K562 (cell line): ENCODE measurements around the gene NPEPL1. TPM values are rescaled to one million over a fixed set of nuclear protein-coding genes. Genes with fewer than 3 reads are reported as not detected.

Experiments used
- ATAC-seq: fragments of 200-7000 bp; cut with Tn5 transposase; 3 replicates; pipeline ENCODE4 v1.9.1; 2020; ENCODE audit warnings: moderate library complexity
- BruUV-seq: library from RNA; stranded (reverse); fragments of 400-500 nt; replicated peaks from 2 replicates; lab custom pipeline; 2021; lab: Mats Ljungman, UMichigan
- CTCF ChIA-PET: fragments of 300-600 bp; formaldehyde crosslinking; extraction: SDS; loops from one replicate; lab custom pipeline; 2021; ENCODE audit warnings: low intra/inter-chr PET ratio; lab: Yijun Ruan, JAX
- POLR2A ChIA-PET: fragments of 300-600, 350-650 bp; sonication (Branson Sonifier 250); formaldehyde crosslinking; extraction: SDS; loops from one replicate; lab custom pipeline; 2021; ENCODE audit warnings: antibody characterized with exemption, inconsistent platforms; lab: Yijun Ruan, JAX
- DNase-seq, 4 experiments: peaks; one replicate each; pipeline versions ENCODE4 v3.0.0 to v3.0.0-alpha.2; 2011 to 2018; ENCODE audit warnings: low spot score in 3 of 4, mixed read lengths in 3 of 4; ENCODE audit errors: extremely low read depth in 1 of 4
- FAIRE-seq: peaks from 2 replicates; lab custom pipeline; 2011; peaks lifted over from hg19 to GRCh38; lab: Jason Lieb, UNC
- H2AFZ ChIP-seq: 2 replicates; pipeline ENCODE4 v1.6.0; 2011; ENCODE audit warnings: low read depth, low read length, control low read depth, inconsistent platforms
- H3K27ac ChIP-seq: fragments of 200-600 bp; 3 replicates; pipeline ENCODE4 v1.8.0; 2011; ENCODE audit warnings: low read depth, mild to moderate bottlenecking, control low read depth, inconsistent platforms, low read length, moderate library complexity, mixed read lengths; ENCODE audit errors: extremely low read depth
- H3K27me3 ChIP-seq, 2 experiments: fragments of 300-600 bp in 1 of 2; 2 replicates in 1 of 2; 3 replicates in 1 of 2; pipeline versions ENCODE4 v1.6.0 to v1.8.0; 2011; ENCODE audit warnings: inconsistent platforms in 2 of 2, low read length in 2 of 2, mild to moderate bottlenecking in 1 of 2, mixed read lengths in 1 of 2, moderate library complexity in 1 of 2; ENCODE audit not compliant: control insufficient read depth in 2 of 2, insufficient read depth in 2 of 2
- H3K36me3 ChIP-seq: fragments of 300-600 bp; 3 replicates; pipeline ENCODE4 v1.8.0; 2011; ENCODE audit warnings: mild to moderate bottlenecking, low read length, inconsistent platforms; ENCODE audit not compliant: control insufficient read depth, insufficient read depth
- H3K4me1 ChIP-seq, 2 experiments: fragments of 200-600 bp in 1 of 2; replicated peaks in 1 of 2; 2 replicates in 1 of 2; 3 replicates in 1 of 2; pipeline versions ENCODE4 v1.5.1 to v1.8.0; 2011; ENCODE audit warnings: inconsistent platforms in 2 of 2, low read length in 2 of 2, mild to moderate bottlenecking in 1 of 2, mixed read lengths in 1 of 2, moderate library complexity in 1 of 2; ENCODE audit not compliant: control insufficient read depth in 2 of 2, insufficient read depth in 2 of 2
- H3K4me2 ChIP-seq: 2 replicates; pipeline ENCODE4 v1.6.1; 2011; ENCODE audit warnings: low read length, control low read depth, inconsistent platforms, mixed read lengths; ENCODE audit not compliant: insufficient read depth
- H3K4me3 ChIP-seq: fragments of 200-600 bp; sonication (generic), shearing (Covaris generic); 2 replicates; pipeline ENCODE4 v1.5.1; 2016; ENCODE audit warnings: control low read depth, inconsistent platforms
- H3K79me2 ChIP-seq: fragments of 200-600 bp; 3 replicates; pipeline ENCODE4 v1.8.0; 2011; ENCODE audit warnings: low read length, inconsistent platforms; ENCODE audit not compliant: control insufficient read depth, insufficient read depth
- H3K9ac ChIP-seq, 2 experiments: 2 replicates each; pipeline versions ENCODE4 v1.6.0 to v1.6.1; 2011; ENCODE audit warnings: low read depth in 2 of 2, low read length in 2 of 2, control low read depth in 1 of 2, inconsistent platforms in 1 of 2, mild to moderate bottlenecking in 1 of 2, mixed read lengths in 1 of 2; ENCODE audit not compliant: insufficient read depth in 1 of 2
- H3K9me1 ChIP-seq: one replicate; pipeline ENCODE4 v1.6.0; 2011; ENCODE audit warnings: inconsistent platforms, mild to moderate bottlenecking, low read length, moderate library complexity; ENCODE audit not compliant: control insufficient read depth, insufficient read depth
- H3K9me3 ChIP-seq: replicated peaks from 2 replicates; pipeline ENCODE4 v1.5.1; 2011; ENCODE audit warnings: low read depth, low read length, inconsistent platforms; ENCODE audit not compliant: control insufficient read depth, insufficient read depth
- H4K20me1 ChIP-seq: replicated peaks from 2 replicates; pipeline ENCODE4 v1.6.1; 2011; ENCODE audit warnings: low read length, inconsistent platforms, mixed read lengths; ENCODE audit not compliant: control insufficient read depth, insufficient read depth
- FUS ChIP-seq: fragments of 200-400 bp; formaldehyde crosslinking; optimal IDR thresholded peaks from 2 replicates; pipeline ENCODE3; 2017; ENCODE audit warnings: low read depth, low read length
- KLF16 ChIP-seq: IDR thresholded peaks from 2 replicates; pipeline ENCODE4 v1.6.1; 2016; ENCODE audit warnings: antibody characterized with exemption
- SOX6 ChIP-seq: fragments of 450-650 bp; IDR thresholded peaks from 2 replicates; pipeline ENCODE4 v1.6.1; 2014; ENCODE audit warnings: mild to moderate bottlenecking
- ZNF444 ChIP-seq: fragments of 250-450 bp; sonication (Bioruptor Pico); IDR thresholded peaks from 2 replicates; pipeline ENCODE4 v1.4.0; 2020; ENCODE audit warnings: mild to moderate bottlenecking, moderate library complexity
- ZNF830 ChIP-seq: fragments of 250-450 bp; sonication (Bioruptor Pico); IDR thresholded peaks from 2 replicates; pipeline ENCODE4 v1.5.0; 2021; ENCODE audit warnings: mild to moderate bottlenecking
- WGBS: fragments of 100-300 bp; shearing (Covaris generic); methylation state at CpG from one replicate; pipeline ENCODE4 v1.1.6; 2016; ENCODE audit warnings: low coverage, mixed read lengths; ENCODE audit not compliant: insufficient coverage; ENCODE audit errors: missing lambda C conversion rate; 5-methylcytosine and 5-hydroxymethylcytosine counted together
- in situ Hi-C: fragments of 300-500 bp; cut with MboI; formaldehyde crosslinking; loops from 4 replicates; pipeline ENCODE4 v1.15.0; 2018; ENCODE audit warnings: inconsistent platforms, mixed read lengths
- intact Hi-C: fragments of 100-400 bp; cut with micrococcal nuclease; formaldehyde crosslinking; loops from 2 replicates; pipeline ENCODE4 v1.14.2; 2022
- polyA plus RNA-seq, 8 experiments: library from polyadenylated mRNA; depleted of rRNA in 4 of 8; stranded (reverse) in 5 of 8; unstranded in 3 of 8; fragments of >200 nt; fragmentation: Nextera tagmentation in 2 of 8; fragmentation: Illumina TruSeq in 1 of 8; extraction: Ambion mirVana in 2 of 8; extraction: Trizol in 1 of 8; gene quantifications; 2 replicates each; pipeline versions ENCODE4 v1.2.1 to v1.2.3, GENCODE V29; 2011 to 2014; ENCODE audit warnings: inconsistent platforms in 1 of 8, missing spikeins in 1 of 8
- total RNA-seq, 7 experiments: library from RNA; depleted of rRNA in 6 of 7; stranded (reverse); fragments of >200 nt in 6 of 7; fragmentation: Illumina TruSeq in 2 of 7; extraction: Trizol in 2 of 7; gene quantifications; 2 replicates each; pipeline versions ENCODE4 v1.2.1 to v1.2.3, GENCODE V29; 2011 to 2021; ENCODE audit warnings: low replicate concordance in 1 of 7
- TF ChIP-seq, protein P1 (sequence below): fragments of 450-650 bp; formaldehyde crosslinking; IDR thresholded peaks from 2 replicates; pipeline ENCODE4 v1.4.0; 2020; ENCODE audit warnings: mild to moderate bottlenecking, moderate library complexity
- TF ChIP-seq, protein P2 (sequence below): fragments of 150-350 bp; IDR thresholded peaks from 2 replicates; pipeline ENCODE4 v1.6.1; 2014; ENCODE audit warnings: low read depth, mild to moderate bottlenecking, low read length, borderline replicate concordance
- TF ChIP-seq, protein P3 (sequence below): IDR thresholded peaks from 2 replicates; pipeline ENCODE4 v1.6.1; 2012; ENCODE audit warnings: low read depth, low read length, improper control_type of control experiment, borderline replicate concordance

The NPEPL1 gene
- total and polyA plus RNA-seq, 9 of the 15 experiments (the other 6 are each of a cell fraction or from before 2014, with no cell fraction given), result 0.04 to 5.6 (median 0.94) TPM

GRCh38 chr20:58755766-58756449 is 63.3 kb downstream of the NPEPL1 start:
- Histone ChIP-seq H3K27me3 (peaks cover 43 to 64% of the 10 kb centered on the region in 2 experiments), H3K9me1 (no peaks in the 10 kb centered on the region), H2AFZ (no peak overlapping the region), H3K36me3 (no peaks in the 10 kb centered on the region), H3K4me3 (no peak overlapping the region), H3K27ac (no peak overlapping the region), H3K4me1 (no peaks in the 10 kb centered on the region), H3K9ac (no peak overlapping the region), H3K9me3 (no peaks in the 10 kb centered on the region), H4K20me1 (peaks cover 7% of the 10 kb centered on the region; the same call in 1 of the 2 replicates), H3K4me2 (no peak overlapping the region), H3K79me2 (no peaks in the 10 kb centered on the region)
- DNase-seq (no peak), FAIRE-seq (no peak), ATAC-seq (no peak)
- intact Hi-C loops, result no loop called here
- in situ Hi-C loops, result no loop called here
- CTCF ChIA-PET, result no interaction called here
- WGBS, result under 1% methylated on average over 28 of the region's 28 CpGs
- no TSS peak for BruUV-seq
- POLR2A ChIA-PET, result no interaction called here
- TF ChIP-seq, protein P1, sequence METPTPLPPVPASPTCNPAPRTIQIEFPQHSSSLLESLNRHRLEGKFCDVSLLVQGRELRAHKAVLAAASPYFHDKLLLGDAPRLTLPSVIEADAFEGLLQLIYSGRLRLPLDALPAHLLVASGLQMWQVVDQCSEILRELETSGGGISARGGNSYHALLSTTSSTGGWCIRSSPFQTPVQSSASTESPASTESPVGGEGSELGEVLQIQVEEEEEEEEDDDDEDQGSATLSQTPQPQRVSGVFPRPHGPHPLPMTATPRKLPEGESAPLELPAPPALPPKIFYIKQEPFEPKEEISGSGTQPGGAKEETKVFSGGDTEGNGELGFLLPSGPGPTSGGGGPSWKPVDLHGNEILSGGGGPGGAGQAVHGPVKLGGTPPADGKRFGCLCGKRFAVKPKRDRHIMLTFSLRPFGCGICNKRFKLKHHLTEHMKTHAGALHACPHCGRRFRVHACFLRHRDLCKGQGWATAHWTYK (CRISPR knock-in tag), result no peak
- TF ChIP-seq SOX6, result no peak
- TF ChIP-seq, protein P2, sequence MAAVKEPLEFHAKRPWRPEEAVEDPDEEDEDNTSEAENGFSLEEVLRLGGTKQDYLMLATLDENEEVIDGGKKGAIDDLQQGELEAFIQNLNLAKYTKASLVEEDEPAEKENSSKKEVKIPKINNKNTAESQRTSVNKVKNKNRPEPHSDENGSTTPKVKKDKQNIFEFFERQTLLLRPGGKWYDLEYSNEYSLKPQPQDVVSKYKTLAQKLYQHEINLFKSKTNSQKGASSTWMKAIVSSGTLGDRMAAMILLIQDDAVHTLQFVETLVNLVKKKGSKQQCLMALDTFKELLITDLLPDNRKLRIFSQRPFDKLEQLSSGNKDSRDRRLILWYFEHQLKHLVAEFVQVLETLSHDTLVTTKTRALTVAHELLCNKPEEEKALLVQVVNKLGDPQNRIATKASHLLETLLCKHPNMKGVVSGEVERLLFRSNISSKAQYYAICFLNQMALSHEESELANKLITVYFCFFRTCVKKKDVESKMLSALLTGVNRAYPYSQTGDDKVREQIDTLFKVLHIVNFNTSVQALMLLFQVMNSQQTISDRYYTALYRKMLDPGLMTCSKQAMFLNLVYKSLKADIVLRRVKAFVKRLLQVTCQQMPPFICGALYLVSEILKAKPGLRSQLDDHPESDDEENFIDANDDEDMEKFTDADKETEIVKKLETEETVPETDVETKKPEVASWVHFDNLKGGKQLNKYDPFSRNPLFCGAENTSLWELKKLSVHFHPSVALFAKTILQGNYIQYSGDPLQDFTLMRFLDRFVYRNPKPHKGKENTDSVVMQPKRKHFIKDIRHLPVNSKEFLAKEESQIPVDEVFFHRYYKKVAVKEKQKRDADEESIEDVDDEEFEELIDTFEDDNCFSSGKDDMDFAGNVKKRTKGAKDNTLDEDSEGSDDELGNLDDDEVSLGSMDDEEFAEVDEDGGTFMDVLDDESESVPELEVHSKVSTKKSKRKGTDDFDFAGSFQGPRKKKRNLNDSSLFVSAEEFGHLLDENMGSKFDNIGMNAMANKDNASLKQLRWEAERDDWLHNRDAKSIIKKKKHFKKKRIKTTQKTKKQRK, result no peak
- TF ChIP-seq, protein P3, sequence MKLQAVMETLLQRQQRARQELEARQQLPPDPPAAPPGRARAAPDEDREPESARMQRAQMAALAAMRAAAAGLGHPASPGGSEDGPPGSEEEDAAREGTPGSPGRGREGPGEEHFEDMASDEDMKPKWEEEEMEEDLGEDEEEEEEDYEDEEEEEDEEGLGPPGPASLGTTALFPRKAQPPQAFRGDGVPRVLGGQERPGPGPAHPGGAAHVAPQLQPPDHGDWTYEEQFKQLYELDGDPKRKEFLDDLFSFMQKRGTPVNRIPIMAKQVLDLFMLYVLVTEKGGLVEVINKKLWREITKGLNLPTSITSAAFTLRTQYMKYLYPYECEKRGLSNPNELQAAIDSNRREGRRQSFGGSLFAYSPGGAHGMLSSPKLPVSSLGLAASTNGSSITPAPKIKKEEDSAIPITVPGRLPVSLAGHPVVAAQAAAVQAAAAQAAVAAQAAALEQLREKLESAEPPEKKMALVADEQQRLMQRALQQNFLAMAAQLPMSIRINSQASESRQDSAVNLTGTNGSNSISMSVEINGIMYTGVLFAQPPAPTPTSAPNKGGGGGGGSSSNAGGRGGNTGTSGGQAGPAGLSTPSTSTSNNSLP, result no peak
- no peak for TF ChIP-seq ZNF444 (CRISPR knock-in tag)
- no peak for TF ChIP-seq FUS
- no peak for TF ChIP-seq ZNF830 (CRISPR knock-in tag)
- TF ChIP-seq KLF16, result no peak
